Measurements from ENCODE around the gene PRPF40B. TPM values are rescaled to one million over a fixed set of nuclear protein-coding genes. Genes with fewer than 3 reads are reported as not detected.

Gene PRPF40B
- total and polyA plus RNA-seq, 2 donors, result 12.2 to 24.8 TPM

DNA sequence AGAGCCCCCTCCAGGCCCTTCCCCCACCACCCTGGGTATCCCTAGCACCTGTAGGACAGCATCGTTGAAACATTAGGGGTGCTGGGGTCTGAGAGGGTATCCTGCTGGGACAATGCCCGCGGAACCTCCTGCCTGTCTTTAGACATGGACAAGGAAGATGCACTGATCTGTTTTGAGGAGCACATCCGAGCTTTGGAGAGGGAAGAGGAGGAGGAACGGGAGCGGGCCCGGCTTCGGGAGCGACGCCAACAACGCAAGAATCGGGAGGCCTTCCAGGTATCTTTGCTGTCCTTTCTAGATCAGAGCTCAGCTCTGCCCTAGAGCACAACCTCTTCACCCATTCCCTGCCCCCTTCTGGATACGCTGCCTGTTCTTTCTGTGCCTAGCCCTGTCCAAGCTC, 13.2 kb downstream of the PRPF40B start:
- Histone ChIP-seq H3K4me1 (ENCODE audit: insufficient read depth) (no peaks in the 10 kb centered on the region), H3K4me3 (ENCODE audit: low read depth, low read length) (no peak overlapping the region), H3K27ac (ENCODE audit: low read depth) (no peak overlapping the region), H3K36me3 (ENCODE audit: insufficient read depth) (no peaks in the 10 kb centered on the region)
- DNase-seq (ENCODE audit: extremely low spot score), result no peak
- 50% methylated on average over 13 of the region's 13 CpGs for WGBS

DNA sequence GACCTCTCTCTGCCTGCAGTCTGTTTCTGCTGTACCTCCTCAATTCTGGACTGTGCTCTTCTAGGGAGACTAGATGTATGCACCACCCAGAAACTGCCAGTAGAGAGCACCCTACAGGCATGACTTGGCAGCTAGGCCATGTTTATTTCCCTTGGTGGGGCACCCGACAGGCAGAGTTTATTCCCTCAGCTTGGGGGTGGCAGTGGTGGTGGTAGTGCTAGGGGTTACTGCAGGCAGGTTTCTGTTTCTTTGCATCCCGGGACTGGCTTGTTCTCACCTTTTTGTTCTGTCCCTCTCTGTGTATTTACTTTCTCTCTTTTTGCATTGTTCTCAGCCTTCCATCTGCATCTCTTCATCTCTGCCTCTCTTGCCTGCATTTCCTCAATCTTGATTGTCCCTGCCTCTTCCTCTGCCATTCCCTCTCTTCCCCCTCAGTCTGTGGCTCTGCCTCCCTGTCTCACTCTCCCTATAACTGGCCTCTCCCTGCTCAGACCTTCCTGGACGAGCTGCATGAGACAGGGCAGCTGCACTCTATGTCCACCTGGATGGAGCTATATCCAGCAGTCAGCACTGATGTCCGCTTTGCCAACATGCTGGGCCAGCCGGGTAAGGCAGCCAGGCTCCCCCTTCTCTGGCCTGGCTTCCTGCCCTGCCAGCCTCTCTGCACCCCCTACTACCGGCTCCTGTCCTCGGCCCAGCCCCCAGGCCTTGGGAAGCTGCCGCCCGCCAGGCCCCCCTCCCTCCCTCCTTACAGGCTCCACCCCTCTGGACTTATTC, 13.8 kb downstream of the PRPF40B start:
- H3K4me1 ChIP-seq (ENCODE audit: insufficient read depth), result no peaks in the 10 kb centered on the region

DNA sequence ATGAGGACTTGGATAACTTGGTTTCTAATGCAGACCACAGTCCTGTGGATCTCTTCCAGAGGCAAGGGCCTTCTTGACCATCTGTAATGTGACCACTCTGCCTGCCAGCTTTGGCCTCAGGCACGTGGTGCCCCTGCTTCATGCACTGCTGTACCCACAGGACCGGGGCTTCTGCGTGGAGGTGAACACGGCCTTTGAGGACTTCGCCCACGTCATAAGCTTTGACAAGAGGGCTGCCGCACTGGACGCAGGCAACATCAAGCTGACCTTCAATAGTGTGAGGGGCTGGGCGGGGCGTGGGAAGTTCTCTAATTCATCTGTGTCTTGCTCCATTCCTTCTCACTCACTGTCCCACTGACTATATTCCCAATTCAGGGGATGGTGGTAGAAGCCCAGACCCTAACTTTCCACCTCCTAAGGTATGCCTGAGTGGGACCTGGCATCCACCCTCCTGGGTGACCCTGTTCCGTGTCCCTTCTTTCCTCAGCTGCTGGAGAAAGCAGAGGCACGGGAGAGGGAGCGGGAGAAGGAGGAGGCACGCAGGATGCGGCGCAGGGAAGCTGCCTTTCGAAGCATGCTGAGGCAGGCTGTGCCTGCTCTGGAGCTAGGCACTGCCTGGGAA, 18.5 kb downstream of the PRPF40B start:
- H3K27ac ChIP-seq (ENCODE audit: low read depth), result no peak overlapping the region
- peaks cover 1% of the 10 kb centered on the region for H3K36me3 ChIP-seq (ENCODE audit: insufficient read depth)
- H3K4me3 ChIP-seq (ENCODE audit: low read depth, low read length), result no peak overlapping the region
- no peak for DNase-seq (ENCODE audit: extremely low spot score)
- 86% methylated on average over 17 of the region's 17 CpGs for WGBS
- no peaks in the 10 kb centered on the region for H3K4me1 ChIP-seq (ENCODE audit: insufficient read depth)

More for the DNA sequence above, 13.8 kb downstream of the PRPF40B start:
- no peak overlapping the region for H3K27ac ChIP-seq (ENCODE audit: low read depth)
- no peaks in the 10 kb centered on the region for H3K36me3 ChIP-seq (ENCODE audit: insufficient read depth)
- H3K4me3 ChIP-seq (ENCODE audit: low read depth, low read length), result no peak overlapping the region
- WGBS, result 16% methylated on average over 9 of the region's 9 CpGs
- peak; percentile 47 for DNase-seq (ENCODE audit: extremely low spot score)

DNA sequence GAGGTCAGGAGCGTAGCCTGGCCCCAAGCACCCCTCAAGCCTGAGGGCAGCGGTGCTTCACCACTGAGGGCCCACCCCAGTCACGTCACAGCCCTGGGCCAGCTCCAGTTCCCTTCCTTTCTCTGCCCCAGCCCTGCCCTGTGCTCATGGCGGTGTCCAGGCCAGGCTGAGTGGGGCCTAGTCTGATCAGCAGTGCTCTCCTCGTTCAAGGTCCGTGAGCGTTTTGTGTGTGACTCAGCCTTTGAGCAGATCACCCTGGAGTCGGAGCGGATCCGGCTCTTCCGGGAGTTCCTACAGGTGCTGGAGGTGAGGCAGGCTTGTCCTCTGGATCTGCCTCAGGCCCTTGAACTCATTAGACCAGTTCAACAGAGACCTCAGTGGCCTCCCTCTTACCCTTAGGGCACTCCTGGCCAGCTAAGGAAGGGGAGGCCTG, 19.0 kb downstream of the PRPF40B start:
- no peak overlapping the region for H3K4me3 ChIP-seq (ENCODE audit: low read depth, low read length)
- no peak overlapping the region for H3K27ac ChIP-seq (ENCODE audit: low read depth)
- 85% methylated on average over 11 of the region's 11 CpGs for WGBS
- no peak for DNase-seq (ENCODE audit: extremely low spot score)
- peaks cover 1% of the 10 kb centered on the region for H3K36me3 ChIP-seq (ENCODE audit: insufficient read depth)
- no peaks in the 10 kb centered on the region for H3K4me1 ChIP-seq (ENCODE audit: insufficient read depth)

DNA sequence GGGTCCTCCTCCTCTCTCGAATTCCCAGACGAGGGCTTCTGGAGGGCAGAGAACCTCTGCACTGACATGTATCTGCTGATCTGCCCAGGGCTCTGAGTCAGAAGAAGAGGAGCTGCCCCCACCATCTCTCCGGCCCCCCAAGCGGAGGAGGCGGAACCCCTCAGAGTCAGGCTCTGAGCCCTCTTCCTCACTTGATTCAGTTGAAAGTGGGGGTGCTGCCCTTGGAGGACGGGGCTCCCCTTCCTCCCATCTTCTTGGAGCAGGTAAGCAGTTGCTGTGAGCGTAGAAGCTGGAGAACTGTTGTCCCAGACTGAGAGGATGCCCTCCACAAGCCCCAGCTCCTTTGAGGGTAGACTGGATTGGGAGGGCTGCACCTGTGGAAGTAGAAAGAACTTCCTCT, 19.8 kb downstream of the PRPF40B start:
- no peak for DNase-seq (ENCODE audit: extremely low spot score)
- WGBS, result 89% methylated on average over 7 of the region's 7 CpGs
- no peak overlapping the region for H3K27ac ChIP-seq (ENCODE audit: low read depth)

DNA sequence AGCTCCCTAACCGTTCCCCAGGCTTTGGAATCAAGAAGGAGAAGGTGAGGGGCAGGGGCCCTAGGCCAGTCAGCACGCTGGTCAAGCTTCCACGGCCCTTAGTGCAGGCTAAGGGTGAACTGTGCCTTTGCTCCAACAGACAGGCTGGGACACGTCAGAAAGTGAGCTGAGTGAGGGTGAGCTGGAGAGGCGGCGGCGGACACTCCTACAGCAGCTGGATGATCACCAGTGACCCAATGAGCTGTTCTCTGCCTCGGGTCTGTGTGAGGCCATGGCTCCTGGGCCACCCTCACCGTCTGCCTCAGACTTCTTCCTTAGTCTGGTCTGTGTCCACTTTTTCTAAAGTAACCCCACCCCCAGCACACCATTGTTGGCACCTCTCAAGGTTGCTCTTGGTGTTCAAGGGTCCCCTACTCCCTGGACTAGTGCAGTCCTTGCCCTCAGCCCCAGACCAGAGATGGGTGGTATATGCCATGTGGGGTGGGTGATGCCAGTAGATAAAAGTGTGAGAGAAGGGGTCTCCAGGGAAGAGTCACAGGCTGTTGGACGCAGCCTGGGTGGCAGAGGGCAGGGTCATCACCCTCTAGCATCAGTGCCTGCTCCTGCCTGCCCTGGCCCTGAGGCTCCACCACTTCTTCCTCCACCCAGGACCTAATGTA, 20.7 kb downstream of the PRPF40B start:
- no peak for DNase-seq (ENCODE audit: extremely low spot score)
- no peaks in the 10 kb centered on the region for H3K4me1 ChIP-seq (ENCODE audit: insufficient read depth)
- 50% methylated on average over 10 of the region's 10 CpGs for WGBS
- peak overlapping the region; percentile 54 for H3K27ac ChIP-seq (ENCODE audit: low read depth)
- no peak overlapping the region for H3K4me3 ChIP-seq (ENCODE audit: low read depth, low read length)
- H3K36me3 ChIP-seq (ENCODE audit: insufficient read depth), result peaks cover 1% of the 10 kb centered on the region

More for the DNA sequence above, 19.8 kb downstream of the PRPF40B start:
- Histone ChIP-seq H3K4me3 (ENCODE audit: low read depth, low read length) (no peak overlapping the region), H3K36me3 (ENCODE audit: insufficient read depth) (peaks cover 1% of the 10 kb centered on the region), H3K4me1 (ENCODE audit: insufficient read depth) (no peaks in the 10 kb centered on the region)

DNA sequence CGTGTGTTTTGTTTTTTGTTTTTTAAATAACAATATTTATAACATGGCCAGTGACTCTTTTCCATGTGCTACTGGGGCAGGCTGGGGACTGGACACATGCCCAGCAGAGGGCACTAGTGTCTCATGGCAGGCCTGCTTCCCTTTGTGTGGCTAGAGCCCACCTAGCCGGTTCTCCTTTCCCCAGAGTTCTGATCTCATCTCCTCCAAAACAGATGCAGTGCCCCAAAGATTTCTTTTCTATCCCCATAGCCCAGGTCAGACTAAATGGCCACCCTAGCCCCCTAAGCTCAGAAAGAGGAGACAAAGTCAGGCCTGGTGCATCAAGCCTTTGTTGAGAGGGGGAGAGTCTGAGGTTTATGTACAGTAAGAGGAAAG, 21.2 kb downstream of the PRPF40B start:
- WGBS, result 3% methylated on average over 2 of the region's 2 CpGs
- no peaks in the 10 kb centered on the region for H3K4me1 ChIP-seq (ENCODE audit: insufficient read depth)
- peak; percentile 65 for DNase-seq (ENCODE audit: extremely low spot score)
- H3K27ac ChIP-seq (ENCODE audit: low read depth), result no peak overlapping the region
- H3K36me3 ChIP-seq (ENCODE audit: insufficient read depth), result peaks cover 1% of the 10 kb centered on the region
- H3K4me3 ChIP-seq (ENCODE audit: low read depth, low read length), result no peak overlapping the region

DNA sequence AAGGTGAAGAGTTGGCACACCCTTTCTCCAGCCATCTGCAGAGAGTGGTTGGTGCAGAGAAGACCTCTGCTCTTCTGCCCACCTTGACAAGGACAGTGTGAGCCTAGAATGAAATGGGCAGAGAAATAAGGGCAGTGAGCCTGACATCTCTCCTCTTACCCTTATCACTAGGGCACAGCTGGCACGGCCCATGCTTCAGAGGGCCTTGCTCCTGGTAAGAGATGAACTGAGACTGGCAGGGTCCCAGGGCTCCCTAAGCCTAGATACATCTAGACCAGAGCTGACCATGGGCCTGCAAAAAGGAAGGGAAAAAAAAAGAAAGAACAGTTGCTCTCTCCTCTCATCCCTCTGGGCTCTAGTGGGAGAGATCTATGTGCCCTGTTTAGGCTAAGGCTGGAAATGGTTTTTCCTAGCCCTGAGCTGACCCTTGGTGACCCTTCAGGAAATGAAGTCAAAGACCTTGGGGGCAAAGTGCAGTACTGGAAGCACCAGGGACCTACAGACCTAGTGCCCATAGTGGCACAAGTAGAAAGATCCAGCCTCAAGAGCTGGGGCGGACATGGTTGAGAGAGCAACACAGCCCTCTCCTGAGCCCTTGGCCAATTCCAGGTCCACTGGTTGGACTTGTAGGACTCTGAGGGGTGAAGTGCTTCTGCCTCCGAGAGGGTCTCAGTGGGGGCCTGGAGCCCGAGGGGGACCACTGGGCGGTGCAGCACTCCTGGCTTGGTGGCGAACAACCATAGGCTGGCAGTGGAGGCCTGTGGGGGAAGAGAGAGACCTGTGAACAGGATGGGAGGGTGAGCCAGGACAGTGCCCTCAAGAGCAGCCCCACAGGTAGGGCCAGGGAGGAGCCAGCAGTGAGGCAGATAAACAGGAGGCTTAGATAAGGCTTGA, 22.0 kb downstream of the PRPF40B start:
- no peak for DNase-seq (ENCODE audit: extremely low spot score)
- WGBS, result 91% methylated on average over 6 of the region's 6 CpGs
- H3K36me3 ChIP-seq (ENCODE audit: insufficient read depth), result peaks cover 1% of the 10 kb centered on the region
- no peaks in the 10 kb centered on the region for H3K4me1 ChIP-seq (ENCODE audit: insufficient read depth)
- H3K4me3 ChIP-seq (ENCODE audit: low read depth, low read length), result no peak overlapping the region
- H3K27ac ChIP-seq (ENCODE audit: low read depth), result no peak overlapping the region

DNA sequence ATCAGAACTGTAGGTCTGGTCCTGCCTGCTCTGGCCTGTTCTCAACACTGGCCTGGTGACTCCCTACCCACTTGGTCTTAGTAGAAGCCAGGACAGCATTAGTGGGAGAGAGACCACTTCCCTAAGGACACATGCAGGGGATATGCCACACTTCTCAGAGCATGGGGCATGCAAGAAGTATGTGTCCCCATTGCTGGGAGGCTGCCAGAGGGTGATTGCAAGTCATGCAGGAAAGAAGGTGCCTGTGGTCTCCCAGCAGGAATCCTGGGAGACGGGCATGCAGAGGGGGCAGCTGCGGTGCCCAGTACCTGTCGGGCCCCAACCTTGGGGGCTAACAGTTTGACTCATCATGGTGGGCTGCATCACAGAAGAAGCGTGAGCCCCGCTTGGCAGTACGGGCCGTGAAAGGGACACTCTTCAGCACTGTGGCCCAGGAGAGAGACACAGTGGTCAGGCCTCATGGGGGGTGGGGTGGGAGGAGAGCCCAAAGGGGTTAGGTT, 23.0 kb downstream of the PRPF40B start:
- 91% methylated on average over 7 of the region's 7 CpGs for WGBS
- no peaks in the 10 kb centered on the region for H3K4me1 ChIP-seq (ENCODE audit: insufficient read depth)
- peaks cover 1% of the 10 kb centered on the region for H3K36me3 ChIP-seq (ENCODE audit: insufficient read depth)
- no peak overlapping the region for H3K27ac ChIP-seq (ENCODE audit: low read depth)
- no peak overlapping the region for H3K4me3 ChIP-seq (ENCODE audit: low read depth, low read length)
- DNase-seq (ENCODE audit: extremely low spot score), result no peak

DNA sequence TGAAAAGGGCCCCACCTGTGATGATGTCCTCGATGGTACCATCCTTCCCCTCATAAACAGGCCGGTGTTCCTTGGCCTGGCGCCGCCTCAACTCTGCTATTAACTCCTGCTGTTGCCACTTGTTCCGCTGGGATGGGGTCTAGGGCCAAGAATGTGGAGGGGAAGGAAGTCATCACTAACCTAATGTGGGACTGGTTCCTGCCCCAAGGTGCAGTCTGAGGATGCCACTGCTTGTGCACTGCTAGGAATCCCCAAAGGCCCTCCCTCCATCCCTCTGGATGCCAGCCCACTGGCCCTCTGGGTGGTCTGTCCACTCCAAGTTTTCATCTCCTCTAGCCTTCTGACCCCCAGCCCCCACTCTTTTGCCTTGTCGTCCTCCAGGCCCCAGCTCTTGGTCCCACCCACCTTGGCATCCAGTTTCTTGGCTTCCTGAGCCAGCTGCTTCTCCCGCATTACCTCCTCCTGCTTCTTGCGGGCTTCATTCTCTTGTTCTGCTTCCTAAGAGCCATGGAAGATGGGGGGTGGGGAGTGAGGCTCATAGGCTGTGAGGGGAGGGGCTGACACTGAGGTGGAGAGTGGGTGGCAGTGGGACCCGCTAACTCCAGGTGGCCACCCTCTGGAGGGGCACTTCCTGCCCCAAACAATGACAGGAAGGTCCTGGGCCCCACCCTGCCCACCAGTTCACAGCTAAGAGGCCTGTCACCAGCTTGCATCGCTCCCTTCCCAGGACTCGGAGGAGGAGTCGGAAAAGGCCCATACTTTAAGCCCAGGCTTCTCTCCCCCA, 23.7 kb downstream of the PRPF40B start:
- H3K4me1 ChIP-seq (ENCODE audit: insufficient read depth), result no peaks in the 10 kb centered on the region
- H3K27ac ChIP-seq (ENCODE audit: low read depth), result no peak overlapping the region
- WGBS, result 67% methylated on average over 12 of the region's 12 CpGs
- DNase-seq (ENCODE audit: extremely low spot score), result no peak
- H3K36me3 ChIP-seq (ENCODE audit: insufficient read depth), result peaks cover 1% of the 10 kb centered on the region
- no peak overlapping the region for H3K4me3 ChIP-seq (ENCODE audit: low read depth, low read length)

DNA sequence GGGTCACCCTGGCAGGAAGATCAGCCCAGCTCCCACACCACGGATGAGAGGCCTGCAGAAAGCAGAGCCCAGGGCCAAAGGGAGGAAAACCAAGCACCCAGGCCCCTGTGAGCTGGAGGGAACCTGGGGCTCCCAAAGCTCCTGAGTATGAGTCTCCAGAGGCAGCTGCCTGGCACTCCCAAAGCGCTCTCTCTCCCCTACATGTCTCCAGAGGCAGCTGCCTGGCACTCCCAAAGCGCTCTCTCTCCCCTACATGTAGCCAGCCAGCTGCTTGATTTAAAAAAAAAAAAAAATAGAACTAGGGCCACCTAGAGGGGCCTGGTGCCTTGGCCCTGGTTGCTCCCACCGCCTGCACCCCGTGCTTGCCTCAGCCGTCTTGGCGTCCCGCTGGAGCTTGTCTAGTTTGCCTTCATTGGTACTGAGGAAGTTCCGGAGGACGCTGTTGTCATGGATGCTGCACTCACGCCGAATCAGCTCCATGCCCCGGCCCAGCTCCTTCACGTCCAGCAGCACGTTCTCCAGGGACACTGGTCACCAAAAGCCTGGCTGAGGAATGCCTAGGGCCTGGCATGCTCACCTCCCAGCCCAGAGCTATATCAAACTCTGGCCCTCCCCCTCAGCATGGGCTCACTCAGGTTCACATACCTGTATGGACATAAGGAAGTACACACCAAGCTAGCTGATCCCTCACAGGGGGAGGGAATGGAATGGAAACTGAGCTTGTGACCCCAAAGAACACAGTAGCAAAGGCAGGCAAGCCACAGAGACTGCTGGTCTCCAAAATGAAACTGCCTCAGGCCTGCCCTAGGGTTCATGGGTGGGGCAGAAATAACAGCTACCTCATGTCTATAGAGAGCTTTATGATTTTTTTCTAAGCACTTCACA, 24.7 kb downstream of the PRPF40B start:
- WGBS, result 85% methylated on average over 15 of the region's 15 CpGs
- H3K36me3 ChIP-seq (ENCODE audit: insufficient read depth), result peaks cover 1% of the 10 kb centered on the region

DNA sequence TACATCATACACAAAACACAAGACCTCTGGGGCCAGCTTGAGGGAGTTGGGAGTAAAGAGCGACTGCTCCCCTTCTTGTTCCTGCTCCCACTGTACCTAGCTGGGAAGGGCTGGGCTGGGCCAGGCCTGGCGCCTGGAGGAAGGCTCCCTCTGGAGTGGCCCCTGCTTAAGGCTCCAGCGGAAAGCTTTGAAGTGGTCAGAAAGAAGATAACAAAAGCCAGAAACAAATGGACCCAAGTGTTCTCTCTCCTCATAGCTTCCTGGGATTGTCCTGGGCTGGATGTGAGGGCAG, 25.3 kb downstream of the PRPF40B start:
- Histone ChIP-seq H3K27ac (ENCODE audit: low read depth) (no peak overlapping the region), H3K4me1 (ENCODE audit: insufficient read depth) (no peaks in the 10 kb centered on the region), H3K4me3 (ENCODE audit: low read depth, low read length) (no peak overlapping the region), H3K36me3 (ENCODE audit: insufficient read depth) (no peaks in the 10 kb centered on the region)
- 80% methylated on average over 3 of the region's 3 CpGs for WGBS
- DNase-seq (ENCODE audit: extremely low spot score), result no peak

More for the DNA sequence above, 24.7 kb downstream of the PRPF40B start:
- no peak for DNase-seq (ENCODE audit: extremely low spot score)
- no peak overlapping the region for H3K27ac ChIP-seq (ENCODE audit: low read depth)
- no peaks in the 10 kb centered on the region for H3K4me1 ChIP-seq (ENCODE audit: insufficient read depth)
- H3K4me3 ChIP-seq (ENCODE audit: low read depth, low read length), result no peak overlapping the region

Measured in urinary bladder (tissue), 4 donors.